H9 (cell line): ENCODE data around the gene MIS18BP1. TPM values are rescaled to one million over a fixed set of nuclear protein-coding genes. Genes with fewer than 3 reads are reported as not detected.

Experiments used
- DNase-seq: peaks from one replicate; pipeline ENCODE4 v3.0.0-alpha.2; 2017
- H2AFZ ChIP-seq: one replicate; pipeline ENCODE4 v1.6.1; 2013; ENCODE audit warnings: mild to moderate bottlenecking, low read length, control low read depth, moderate library complexity
- H2AK5ac ChIP-seq: 2 replicates; pipeline ENCODE4 v1.6.1; 2013; ENCODE audit warnings: low read length, control low read depth, mixed read lengths; ENCODE audit not compliant: insufficient read length
- H2BK120ac ChIP-seq: one replicate; pipeline ENCODE4 v1.6.1; 2013; ENCODE audit warnings: low read depth, mild to moderate bottlenecking, low read length, control low read depth, inconsistent platforms; ENCODE audit not compliant: poor library complexity, severe bottlenecking
- H2BK12ac ChIP-seq: 2 replicates; pipeline ENCODE4 v1.6.1; 2013; ENCODE audit warnings: low read length, control low read depth, mixed read lengths, low read depth; ENCODE audit not compliant: insufficient read length
- H2BK15ac ChIP-seq: 2 replicates; pipeline ENCODE4 v1.6.1; 2013; ENCODE audit warnings: low read depth, low read length, control low read depth
- H2BK20ac ChIP-seq: one replicate; pipeline ENCODE4 v1.6.1; 2013; ENCODE audit warnings: low read depth, mild to moderate bottlenecking, low read length, control low read depth, inconsistent platforms; ENCODE audit not compliant: poor library complexity, severe bottlenecking
- H2BK5ac ChIP-seq: 2 replicates; pipeline ENCODE4 v1.6.1; 2013; ENCODE audit warnings: low read length, control low read depth, mixed read lengths; ENCODE audit not compliant: insufficient read length
- H3K14ac ChIP-seq: 2 replicates; pipeline ENCODE4 v1.6.1; 2013; ENCODE audit warnings: low read length, control low read depth; ENCODE audit not compliant: insufficient read depth
- H3K18ac ChIP-seq: 2 replicates; pipeline ENCODE4 v1.6.1; 2013; ENCODE audit warnings: low read depth, mild to moderate bottlenecking, mixed read lengths, low read length, control low read depth; ENCODE audit not compliant: insufficient read length
- H3K23ac ChIP-seq: 2 replicates; pipeline ENCODE4 v1.6.1; 2013; ENCODE audit warnings: low read length, control low read depth, mixed read lengths, low read depth; ENCODE audit not compliant: insufficient read length
- H3K23me2 ChIP-seq: 2 replicates; pipeline ENCODE4 v1.6.1; 2013; ENCODE audit warnings: low read depth, mild to moderate bottlenecking, mixed read lengths, low read length, control low read depth; ENCODE audit not compliant: insufficient read length, poor library complexity, severe bottlenecking
- H3K27ac ChIP-seq: 2 replicates; pipeline ENCODE4 v1.5.1; 2013; ENCODE audit warnings: low read length, control low read depth, mixed read lengths, low read depth; ENCODE audit not compliant: insufficient read length
- H3K27me3 ChIP-seq: 2 replicates; pipeline ENCODE4 v1.6.1; 2013; ENCODE audit warnings: low read length, control low read depth, inconsistent platforms; ENCODE audit not compliant: insufficient read depth
- H3K4ac ChIP-seq: 2 replicates; pipeline ENCODE4 v1.6.1; 2013; ENCODE audit warnings: low read depth, mild to moderate bottlenecking, control low read depth, inconsistent platforms, low read length, moderate library complexity
- H3K4me1 ChIP-seq: 2 replicates; pipeline ENCODE4 v1.6.1; 2013; ENCODE audit warnings: low read length, control low read depth, inconsistent platforms; ENCODE audit not compliant: insufficient read depth
- H3K4me2 ChIP-seq: 2 replicates; pipeline ENCODE4 v1.6.1; 2013; ENCODE audit warnings: low read length, control low read depth, mixed read lengths; ENCODE audit not compliant: insufficient read length, insufficient read depth
- H3K56ac ChIP-seq: 2 replicates; pipeline ENCODE4 v1.6.1; 2013; ENCODE audit warnings: low read depth, mild to moderate bottlenecking, mixed read lengths, low read length, control low read depth; ENCODE audit not compliant: insufficient read length
- H3K79me1 ChIP-seq: 2 replicates; pipeline ENCODE4 v1.6.1; 2013; ENCODE audit warnings: low read depth, mild to moderate bottlenecking, moderate library complexity, low read length, control low read depth, inconsistent platforms; ENCODE audit not compliant: insufficient read depth, poor library complexity, severe bottlenecking
- H3K79me2 ChIP-seq: 2 replicates; pipeline ENCODE4 v1.6.1; 2013; ENCODE audit warnings: low read length, control low read depth, inconsistent platforms; ENCODE audit not compliant: insufficient read depth
- H3K9ac ChIP-seq: 2 replicates; pipeline ENCODE4 v1.6.1; 2013; ENCODE audit warnings: low read length, control low read depth, mixed read lengths; ENCODE audit not compliant: insufficient read length; ENCODE audit errors: extremely low read depth
- H3K9me3 ChIP-seq: one replicate; pipeline ENCODE4 v1.6.1; 2013; ENCODE audit warnings: low read depth, low read length, inconsistent platforms; ENCODE audit not compliant: control insufficient read depth
- H3T11ph ChIP-seq: one replicate; pipeline ENCODE4 v1.6.1; 2013; ENCODE audit warnings: mild to moderate bottlenecking, low read length, control low read depth, inconsistent platforms
- H4K20me1 ChIP-seq: one replicate; pipeline ENCODE4 v1.6.1; 2013; ENCODE audit not compliant: control insufficient read depth, insufficient read length, insufficient read depth
- H4K5ac ChIP-seq: 2 replicates; pipeline ENCODE4 v1.6.1; 2013; ENCODE audit warnings: low read depth, mild to moderate bottlenecking, mixed read lengths, low read length, control low read depth; ENCODE audit not compliant: insufficient read length
- H4K8ac ChIP-seq: replicated peaks from 2 replicates; pipeline ENCODE4 v1.6.1; 2013; ENCODE audit warnings: low read length, control low read depth, mixed read lengths, low read depth; ENCODE audit not compliant: insufficient read length
- H4K91ac ChIP-seq: 2 replicates; pipeline ENCODE4 v1.6.1; 2013; ENCODE audit warnings: low read depth, mild to moderate bottlenecking, moderate library complexity, mixed read lengths, low read length, control low read depth; ENCODE audit not compliant: insufficient read length
- H3K27ac Mint-ChIP-seq, 3 experiments: 2 replicates in 2 of 3; 3 replicates in 1 of 3; pipeline ENCODE4 v1.8.0; 2020 to 2021; ENCODE audit warnings: mixed read lengths in 3 of 3, mild to moderate bottlenecking in 1 of 3, moderate library complexity in 1 of 3
- H3K27me3 Mint-ChIP-seq: 2 replicates; pipeline ENCODE4 v1.8.0; 2021; ENCODE audit warnings: low read depth, mild to moderate bottlenecking, moderate library complexity, mixed read lengths
- H3K36me3 Mint-ChIP-seq, 3 experiments: 2 replicates in 2 of 3; 3 replicates in 1 of 3; pipeline ENCODE4 v1.8.0; 2020 to 2021; ENCODE audit warnings: low read depth in 3 of 3, mixed read lengths in 3 of 3; ENCODE audit not compliant: insufficient read depth in 1 of 3
- H3K4me1 Mint-ChIP-seq, 2 experiments: 2 replicates each; pipeline ENCODE4 v1.8.0; 2020; ENCODE audit warnings: mixed read lengths in 2 of 2
- H3K4me3 Mint-ChIP-seq, 2 experiments: 2 replicates in 1 of 2; 3 replicates in 1 of 2; pipeline ENCODE4 v1.8.0; 2020 to 2021; ENCODE audit warnings: mild to moderate bottlenecking in 2 of 2, mixed read lengths in 2 of 2, moderate library complexity in 1 of 2
- H3K9me3 Mint-ChIP-seq, 2 experiments: 2 replicates in 1 of 2; 3 replicates in 1 of 2; pipeline ENCODE4 v1.8.0; 2020; ENCODE audit warnings: mild to moderate bottlenecking in 2 of 2, mixed read lengths in 2 of 2, moderate library complexity in 1 of 2
- WGBS: extraction: QIAGEN DNeasy Blood & Tissue Kit; methylation state at CpG from one replicate; pipeline ENCODE4 v1.1.7; 2013; ENCODE audit warnings: missing lambda C conversion rate, low lambda C conversion rate, mixed read lengths; ENCODE audit not compliant: insufficient read length; ENCODE audit errors: extremely low coverage; 5-methylcytosine and 5-hydroxymethylcytosine counted together
- total RNA-seq: library from RNA; stranded (reverse); gene quantifications from 2 replicates; pipeline ENCODE4 v1.2.1, GENCODE V29; 2021
- TF ChIP-seq, protein P1 (sequence below): fragments of 200-600 bp; sonication (generic); conservative IDR thresholded peaks from 3 replicates; pipeline ENCODE4 v1.8.0; 2021; ENCODE audit warnings: antibody characterized with exemption, mild to moderate bottlenecking

Gene MIS18BP1
- total RNA-seq, 1 experiment from 2014 or later, result 60.6 TPM

DNA sequence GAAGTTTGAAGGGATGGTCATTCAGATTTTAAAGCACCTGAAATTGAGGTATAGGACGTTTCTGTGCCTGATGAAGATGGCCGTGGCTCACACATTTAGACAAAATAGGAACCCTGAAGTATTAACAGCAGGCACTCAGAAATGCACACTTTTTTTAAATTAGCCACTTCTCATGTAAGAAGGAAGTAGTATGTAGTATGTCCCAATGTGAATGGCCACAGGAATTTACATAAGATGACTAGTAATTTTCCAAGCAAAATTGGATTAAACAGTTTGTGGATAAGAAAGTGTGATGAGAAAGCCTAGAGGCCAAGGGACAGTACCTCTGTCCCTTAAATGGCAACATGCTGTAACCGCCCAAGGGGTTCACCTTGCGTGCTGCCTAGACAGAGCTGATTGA lies 1.8 kb upstream of the MIS18BP1 start:
- Histone ChIP-seq H4K8ac (no peak overlapping the region), H3K18ac (no peak overlapping the region), H2BK15ac (no peak overlapping the region), H3K14ac (no peak overlapping the region), H3K4me2 (no peak overlapping the region), H3K27ac (no peak overlapping the region), H3K4me1 (no peaks in the 10 kb centered on the region), H2BK120ac (no peak overlapping the region), H3K9ac (no peak overlapping the region), H3K79me2 (peaks cover 22% of the 10 kb centered on the region), H3K56ac (no peak overlapping the region), H3K79me1 (no peaks in the 10 kb centered on the region), H2BK20ac (no peak overlapping the region), H3K4ac (no peak overlapping the region), H3K23ac (no peak overlapping the region), H3T11ph (no peak overlapping the region), H4K20me1 (no peaks in the 10 kb centered on the region), H3K9me3 (no peaks in the 10 kb centered on the region), H4K91ac (no peak overlapping the region), H2AFZ (no peak overlapping the region), H2BK12ac (no peak overlapping the region), H3K23me2 (no peaks in the 10 kb centered on the region), H4K5ac (no peak overlapping the region), H3K27me3 (no peaks in the 10 kb centered on the region), H2AK5ac (no peak overlapping the region), H2BK5ac (no peak overlapping the region)
- DNase-seq, result no peak
- peaks cover 17 to 25% (median 19%) of the 10 kb centered on the region in 3 experiments for H3K36me3 Mint-ChIP-seq
- H3K4me3 Mint-ChIP-seq, result no peak overlapping the region
- TF ChIP-seq, protein P1, sequence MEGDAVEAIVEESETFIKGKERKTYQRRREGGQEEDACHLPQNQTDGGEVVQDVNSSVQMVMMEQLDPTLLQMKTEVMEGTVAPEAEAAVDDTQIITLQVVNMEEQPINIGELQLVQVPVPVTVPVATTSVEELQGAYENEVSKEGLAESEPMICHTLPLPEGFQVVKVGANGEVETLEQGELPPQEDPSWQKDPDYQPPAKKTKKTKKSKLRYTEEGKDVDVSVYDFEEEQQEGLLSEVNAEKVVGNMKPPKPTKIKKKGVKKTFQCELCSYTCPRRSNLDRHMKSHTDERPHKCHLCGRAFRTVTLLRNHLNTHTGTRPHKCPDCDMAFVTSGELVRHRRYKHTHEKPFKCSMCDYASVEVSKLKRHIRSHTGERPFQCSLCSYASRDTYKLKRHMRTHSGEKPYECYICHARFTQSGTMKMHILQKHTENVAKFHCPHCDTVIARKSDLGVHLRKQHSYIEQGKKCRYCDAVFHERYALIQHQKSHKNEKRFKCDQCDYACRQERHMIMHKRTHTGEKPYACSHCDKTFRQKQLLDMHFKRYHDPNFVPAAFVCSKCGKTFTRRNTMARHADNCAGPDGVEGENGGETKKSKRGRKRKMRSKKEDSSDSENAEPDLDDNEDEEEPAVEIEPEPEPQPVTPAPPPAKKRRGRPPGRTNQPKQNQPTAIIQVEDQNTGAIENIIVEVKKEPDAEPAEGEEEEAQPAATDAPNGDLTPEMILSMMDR, result no peak
- peaks cover 22 to 25% of the 10 kb centered on the region in 2 experiments for H3K4me1 Mint-ChIP-seq
- H3K9me3 Mint-ChIP-seq, result peaks cover 25 to 26% of the 10 kb centered on the region in 2 experiments
- no peak overlapping the region for H3K27ac Mint-ChIP-seq
- 0 out of 2 replicates have a peak, but pooled peaks cover 2% of the 10 kb centered on the region for H3K27me3 Mint-ChIP-seq
- WGBS, result no CpG with 5 or more reads among the region's 4 CpGs
